H1 (cell line): ENCODE data around the gene PAQR7. TPM values are rescaled to one million over a fixed set of nuclear protein-coding genes. Genes with fewer than 3 reads are reported as not detected.

Experiments used
- CTCF ChIA-PET: fragments of 300-600 bp; sonication (Branson Sonifier 250); formaldehyde crosslinking; loops from one replicate; lab custom pipeline; 2021; ENCODE audit not compliant: partially characterized antibody; lab: Charles Lee
- POLR2A ChIA-PET: fragments of 300-600 bp; sonication (Branson Sonifier 250); formaldehyde crosslinking; loops from one replicate; lab custom pipeline; 2021; ENCODE audit warnings: inconsistent platforms; ENCODE audit not compliant: partially characterized antibody; lab: Charles Lee
- DNase-seq, 2 experiments: peaks; one replicate each; pipeline versions ENCODE4 v3.0.0 to v3.0.0-alpha.2; 2010 to 2022; ENCODE audit warnings: low spot score in 2 of 2, low read depth in 1 of 2, mixed read lengths in 1 of 2
- FAIRE-seq: peaks from 2 replicates; lab custom pipeline; 2011; peaks lifted over from hg19 to GRCh38; lab: Jason Lieb, UNC
- H2AFZ ChIP-seq: 2 replicates; pipeline ENCODE4 v1.8.1; 2012; ENCODE audit warnings: low read length, inconsistent platforms
- H2AK5ac ChIP-seq: 2 replicates; pipeline ENCODE4 v1.6.1; 2013; ENCODE audit warnings: low read depth, low read length
- H2BK120ac ChIP-seq: replicated peaks from 2 replicates; pipeline ENCODE3; 2013; ENCODE audit warnings: low read depth, low read length, inconsistent platforms
- H2BK12ac ChIP-seq: 2 replicates; pipeline ENCODE4 v1.6.1; 2013; ENCODE audit warnings: low read depth, low read length
- H2BK15ac ChIP-seq: 2 replicates; pipeline ENCODE4 v1.6.1; 2013; ENCODE audit warnings: low read length
- H2BK20ac ChIP-seq: 2 replicates; pipeline ENCODE4 v1.6.1; 2013; ENCODE audit warnings: low read length
- H2BK5ac ChIP-seq: 2 replicates; pipeline ENCODE4 v1.6.1; 2013; ENCODE audit warnings: low read depth, low read length
- H3K14ac ChIP-seq: 2 replicates; pipeline ENCODE4 v1.6.1; 2013; ENCODE audit warnings: inconsistent platforms; ENCODE audit not compliant: insufficient read length
- H3K18ac ChIP-seq: 2 replicates; pipeline ENCODE4 v1.6.1; 2013; ENCODE audit warnings: low read length; ENCODE audit errors: extremely low read depth
- H3K23ac ChIP-seq: 2 replicates; pipeline ENCODE4 v1.6.1; 2013; ENCODE audit warnings: inconsistent platforms; ENCODE audit not compliant: insufficient read length
- H3K23me2 ChIP-seq: 2 replicates; pipeline ENCODE4 v1.6.1; 2013; ENCODE audit warnings: low read depth, low read length
- H3K27ac ChIP-seq: 2 replicates; pipeline ENCODE4 v1.6.1; 2011; ENCODE audit warnings: low read depth, low read length, inconsistent platforms
- H3K27me3 ChIP-seq, 4 experiments: replicated peaks in 1 of 4; 1 replicate in 1 of 4; 2 replicates in 3 of 4; pipeline versions ENCODE4 v1.6.1 to v1.8.1; 2011 to 2013; ENCODE audit warnings: low read length in 3 of 4, mild to moderate bottlenecking in 3 of 4, inconsistent platforms in 2 of 4, mixed read lengths in 2 of 4, moderate library complexity in 1 of 4; ENCODE audit not compliant: control insufficient read depth in 3 of 4, insufficient read depth in 3 of 4; ENCODE audit errors: extremely low read depth in 1 of 4
- H3K36me3 ChIP-seq, 4 experiments: 2 replicates each; pipeline versions ENCODE4 v1.6.1 to v1.8.1; 2011 to 2013; ENCODE audit warnings: mild to moderate bottlenecking in 4 of 4, low read length in 3 of 4, moderate library complexity in 2 of 4, control low read depth in 1 of 4, inconsistent platforms in 1 of 4; ENCODE audit not compliant: insufficient read depth in 4 of 4, control insufficient read depth in 2 of 4
- H3K4ac ChIP-seq: replicated peaks from 2 replicates; pipeline ENCODE3; 2013; ENCODE audit warnings: low read length, low read depth, mixed read lengths, inconsistent platforms; ENCODE audit not compliant: insufficient read length
- H3K4me1 ChIP-seq, 4 experiments: replicated peaks in 1 of 4; 1 replicate in 1 of 4; 2 replicates in 3 of 4; pipeline versions ENCODE4 v1.6.1 to v1.8.1; 2011 to 2013; ENCODE audit warnings: low read length in 3 of 4, inconsistent platforms in 2 of 4, mixed read lengths in 1 of 4; ENCODE audit not compliant: insufficient read depth in 4 of 4, control insufficient read depth in 3 of 4
- H3K4me2 ChIP-seq, 2 experiments: 2 replicates each; pipeline versions ENCODE4 v1.6.1 to v1.8.1; 2011 to 2013; ENCODE audit warnings: low read depth in 2 of 2, low read length in 2 of 2, control low read depth in 1 of 2, inconsistent platforms in 1 of 2, mild to moderate bottlenecking in 1 of 2; ENCODE audit not compliant: insufficient read depth in 1 of 2
- H3K4me3 ChIP-seq, 4 experiments: fragments of 200-600, 300-600 bp in 1 of 4; sonication (generic), shearing (Covaris generic), sonication (Bioruptor Twin) in 1 of 4; 2 replicates each; pipeline versions ENCODE4 v1.5.1 to v1.8.1; 2011 to 2016; ENCODE audit warnings: low read length in 4 of 4, low read depth in 3 of 4, control low read depth in 2 of 4, inconsistent platforms in 2 of 4, mild to moderate bottlenecking in 2 of 4, mixed read lengths in 1 of 4, moderate library complexity in 1 of 4; ENCODE audit not compliant: insufficient read depth in 2 of 4; ENCODE audit errors: extremely low read depth in 1 of 4
- H3K56ac ChIP-seq: replicated peaks from 2 replicates; pipeline ENCODE3; 2013; ENCODE audit warnings: low read depth, mild to moderate bottlenecking, mixed read lengths, low read length, inconsistent platforms; ENCODE audit not compliant: insufficient read length
- H3K79me1 ChIP-seq: 2 replicates; pipeline ENCODE4 v1.6.1; 2013; ENCODE audit warnings: low read depth, low read length, control low read depth
- H3K79me2 ChIP-seq, 2 experiments: 2 replicates each; pipeline versions ENCODE4 v1.6.1 to v1.8.1; 2012 to 2013; ENCODE audit warnings: low read length in 2 of 2, mild to moderate bottlenecking in 2 of 2, inconsistent platforms in 1 of 2; ENCODE audit not compliant: insufficient read depth in 2 of 2, control insufficient read depth in 1 of 2
- H3K9ac ChIP-seq, 4 experiments: replicated peaks in 1 of 4; 1 replicate in 1 of 4; 2 replicates in 3 of 4; pipeline versions ENCODE4 v1.6.1 to v1.8.1; 2011 to 2013; ENCODE audit warnings: low read depth in 3 of 4, low read length in 3 of 4, control low read depth in 2 of 4, mild to moderate bottlenecking in 2 of 4, moderate library complexity in 2 of 4, inconsistent platforms in 1 of 4; ENCODE audit errors: extremely low read depth in 1 of 4
- H3K9me3 ChIP-seq, 2 experiments: 2 replicates each; pipeline versions ENCODE4 v1.6.1 to v1.8.1; 2012 to 2013; ENCODE audit warnings: mild to moderate bottlenecking in 2 of 2, moderate library complexity in 2 of 2, control low read depth in 1 of 2, inconsistent platforms in 1 of 2, low read depth in 1 of 2, low read length in 1 of 2, mixed read lengths in 1 of 2; ENCODE audit not compliant: insufficient read depth in 2 of 2
- H4K20me1 ChIP-seq, 2 experiments: replicated peaks in 1 of 2; 2 replicates each; pipeline versions ENCODE3 to v1.8.1; 2011 to 2013; ENCODE audit warnings: inconsistent platforms in 2 of 2, low read length in 2 of 2, mild to moderate bottlenecking in 1 of 2; ENCODE audit not compliant: insufficient read depth in 2 of 2, control insufficient read depth in 1 of 2
- H4K5ac ChIP-seq: 2 replicates; pipeline ENCODE4 v1.6.1; 2013; ENCODE audit warnings: low read length, low read depth, mixed read lengths, inconsistent platforms; ENCODE audit not compliant: insufficient read length
- H4K8ac ChIP-seq: 2 replicates; pipeline ENCODE4 v1.8.0; 2013; ENCODE audit warnings: mild to moderate bottlenecking, moderate library complexity, low read length, inconsistent platforms; ENCODE audit not compliant: insufficient read depth; ENCODE audit errors: extremely low read depth
- H4K91ac ChIP-seq: replicated peaks from 2 replicates; pipeline ENCODE3; 2013; ENCODE audit warnings: low read length, mixed read lengths, inconsistent platforms; ENCODE audit not compliant: insufficient read length
- BCL11A ChIP-seq, 2 experiments: IDR thresholded peaks; one replicate each; pipeline ENCODE4 v1.6.1; 2011; ENCODE audit warnings: low read depth in 2 of 2, low read length in 2 of 2, mild to moderate bottlenecking in 2 of 2
- CBX5 ChIP-seq: fragments of 300-800, 300-1000 bp; sonication (generic); IDR thresholded peaks from 2 replicates; pipeline ENCODE4 v1.7.1; 2016; ENCODE audit warnings: antibody characterized with exemption, low read length, low read depth
- CBX8 ChIP-seq: fragments of 300-800, 300-1000 bp; sonication (generic); IDR thresholded peaks from 2 replicates; pipeline ENCODE4 v1.7.1; 2016; ENCODE audit warnings: low read depth, low read length, borderline replicate concordance
- CREB1 ChIP-seq: IDR thresholded peaks from 2 replicates; pipeline ENCODE4 v1.6.1; 2012; ENCODE audit warnings: inconsistent platforms
- GTF2F1 ChIP-seq: IDR thresholded peaks from 2 replicates; pipeline ENCODE4 v1.6.1; 2012; ENCODE audit warnings: low read depth, low read length, improper control_type of control experiment, borderline replicate concordance
- KDM4A ChIP-seq: IDR thresholded peaks from one replicate; pipeline ENCODE4 v1.7.1; 2012; ENCODE audit warnings: low read depth, mild to moderate bottlenecking, moderate library complexity, low read length, inconsistent platforms; ENCODE audit not compliant: severe bottlenecking
- NANOG ChIP-seq: IDR thresholded peaks from 2 replicates; pipeline ENCODE4 v1.6.1; 2011; ENCODE audit warnings: low read length, low read depth, mild to moderate bottlenecking, inconsistent platforms; ENCODE audit not compliant: insufficient read depth, poor library complexity, severe bottlenecking
- NRF1 ChIP-seq: IDR thresholded peaks from 2 replicates; pipeline ENCODE4 v1.6.1; 2011; ENCODE audit warnings: mild to moderate bottlenecking, low read depth, low read length, improper control_type of control experiment
- RFX5 ChIP-seq: IDR thresholded peaks from 2 replicates; pipeline ENCODE4 v1.6.1; 2011; ENCODE audit warnings: low read depth, low read length, improper control_type of control experiment, borderline replicate concordance
- RNF2 ChIP-seq: fragments of 200-900, 300-1000 bp; sonication (generic); IDR thresholded peaks from 2 replicates; pipeline ENCODE4 v1.7.1; 2016; ENCODE audit warnings: borderline replicate concordance, low read depth, mild to moderate bottlenecking, antibody characterized with exemption, low read length; ENCODE audit not compliant: poor library complexity, severe bottlenecking; ENCODE audit errors: missing control alignments
- SAP30 ChIP-seq: fragments of 300-600 bp; sonication (generic); IDR thresholded peaks from 2 replicates; pipeline ENCODE4 v1.7.1; 2012; ENCODE audit warnings: low read length, moderate library complexity, mild to moderate bottlenecking, inconsistent platforms; ENCODE audit not compliant: insufficient read depth, insufficient replicate concordance
- SIRT6 ChIP-seq: IDR thresholded peaks from one replicate; pipeline ENCODE4 v1.7.1; 2012; ENCODE audit warnings: low read length, inconsistent platforms
- TAF1 ChIP-seq: IDR thresholded peaks from 2 replicates; pipeline ENCODE4 v1.6.1; 2011; ENCODE audit warnings: mild to moderate bottlenecking, low read depth, low read length
- TCF12 ChIP-seq: IDR thresholded peaks from 2 replicates; pipeline ENCODE4 v1.6.1; 2011; ENCODE audit warnings: low read depth, mild to moderate bottlenecking, low read length
- WGBS, 2 experiments: shearing (Covaris generic) in 1 of 2; methylation state at CpG; one replicate each; pipeline versions ENCODE4 v1.1.6 to v1.1.7; 2013 to 2015; ENCODE audit warnings: low lambda C conversion rate in 2 of 2, mixed read lengths in 2 of 2, inconsistent platforms in 1 of 2, low coverage in 1 of 2, missing lambda C conversion rate in 1 of 2; ENCODE audit not compliant: insufficient replicate concordance in 2 of 2, insufficient coverage in 1 of 2, insufficient read length in 1 of 2; ENCODE audit errors: extremely low coverage in 1 of 2, missing lambda C conversion rate in 1 of 2; 5-methylcytosine and 5-hydroxymethylcytosine counted together
- polyA plus RNA-seq, 7 experiments: library from polyadenylated mRNA; depleted of rRNA in 3 of 7; stranded (reverse) in 5 of 7; unstranded in 2 of 7; fragments of >200 nt in 5 of 7; fragments of 200-250 nt in 2 of 7; gene quantifications; 1 replicate in 5 of 7; 2 replicates in 1 of 7; 4 replicates in 1 of 7; pipeline versions ENCODE4 v1.2.1 to v1.2.3, GENCODE V29; 2011 to 2013; ENCODE audit warnings: missing spikeins in 2 of 7, mixed read lengths in 2 of 7
- total RNA-seq: library from RNA; stranded (reverse); fragmentation: NEBNext Ultra II Directional; extraction: Animal tissue kit (Norgen Biotek cat#: 25700); gene quantifications from 2 replicates; pipeline ENCODE4 v1.2.1, GENCODE V29; 2021

The PAQR7 gene
- total and polyA plus RNA-seq, 2 of the 8 experiments (the other 6 are each of a cell fraction or from before 2014, with no cell fraction given): 7.3 to 7.4 TPM

GRCh38 chr1:25828491-25828890, 47.0 kb downstream of the PAQR7 start:
- FAIRE-seq (no peak), DNase-seq (no peak)
- no peak overlapping the region for H3K56ac ChIP-seq
- H3K9ac ChIP-seq: no peak overlapping the region
- no peaks in the 10 kb centered on the region for H3K9me3 ChIP-seq
- no peak overlapping the region for H3K4me2 ChIP-seq
- no peak overlapping the region for H3K23ac ChIP-seq
- no peaks in the 10 kb centered on the region for H3K4me1 ChIP-seq
- H4K20me1 ChIP-seq: peaks cover 2 to 4% of the 10 kb centered on the region in 2 experiments
- no peaks in the 10 kb centered on the region for H3K79me2 ChIP-seq
- H2BK12ac ChIP-seq: no peak overlapping the region
- H3K18ac ChIP-seq: no peak overlapping the region
- 100% methylated on average over 2 of the region's 3 CpGs; no CpG with 5 or more reads in 1 of the 2 experiments for WGBS, 2 experiments
- peaks cover 19 to 59% (median 45%) of the 10 kb centered on the region in 4 experiments for H3K36me3 ChIP-seq
- no peak overlapping the region for H2AK5ac ChIP-seq
- no peaks in the 10 kb centered on the region for H3K23me2 ChIP-seq
- no peak overlapping the region for H2BK15ac ChIP-seq
- H3K14ac ChIP-seq: no peak overlapping the region
- ChIA-PET POLR2A (interaction anchor here (2.4 kb wide), 1 partner anchor 9 kb away, joined by 14 read pairs; the partner anchor contains the start of gene MTFR1L), CTCF (interaction anchor here (0.7 to 2.6 kb wide), 2 partner anchors 68 to 169 kb away, joined by 3 to 10 read pairs; partner anchors contain the start of gene PAFAH2)
- no peak overlapping the region for H3K27ac ChIP-seq
- no peak overlapping the region for H4K8ac ChIP-seq
- no peak overlapping the region for H3K4ac ChIP-seq
- no peak overlapping the region for H4K5ac ChIP-seq
- H3K79me1 ChIP-seq: no peaks in the 10 kb centered on the region
- no peak overlapping the region for H2BK5ac ChIP-seq
- H4K91ac ChIP-seq: no peak overlapping the region
- H2AFZ ChIP-seq: no peak overlapping the region
- H2BK20ac ChIP-seq: no peak overlapping the region
- no peak overlapping the region for H3K4me3 ChIP-seq
- H2BK120ac ChIP-seq: no peak overlapping the region
- no peaks in the 10 kb centered on the region for H3K27me3 ChIP-seq
- TF ChIP-seq CBX8 (no peak), NANOG (no peak), NRF1 (no peak), TCF12 (no peak), RFX5 (no peak), GTF2F1 (no peak), SAP30 (no peak), SIRT6 (no peak), TAF1 (no peak), KDM4A (no peak), RNF2 (no peak), BCL11A (IDR thresholded peaks at IDR 0.05; ENCODE audit: low read depth in 2 of 2, low read length in 2 of 2) (no peak), CBX5 (no peak), CREB1 (no peak)
